ENCODE measurements around the gene GIGYF2.

The GIGYF2 gene

DNA sequence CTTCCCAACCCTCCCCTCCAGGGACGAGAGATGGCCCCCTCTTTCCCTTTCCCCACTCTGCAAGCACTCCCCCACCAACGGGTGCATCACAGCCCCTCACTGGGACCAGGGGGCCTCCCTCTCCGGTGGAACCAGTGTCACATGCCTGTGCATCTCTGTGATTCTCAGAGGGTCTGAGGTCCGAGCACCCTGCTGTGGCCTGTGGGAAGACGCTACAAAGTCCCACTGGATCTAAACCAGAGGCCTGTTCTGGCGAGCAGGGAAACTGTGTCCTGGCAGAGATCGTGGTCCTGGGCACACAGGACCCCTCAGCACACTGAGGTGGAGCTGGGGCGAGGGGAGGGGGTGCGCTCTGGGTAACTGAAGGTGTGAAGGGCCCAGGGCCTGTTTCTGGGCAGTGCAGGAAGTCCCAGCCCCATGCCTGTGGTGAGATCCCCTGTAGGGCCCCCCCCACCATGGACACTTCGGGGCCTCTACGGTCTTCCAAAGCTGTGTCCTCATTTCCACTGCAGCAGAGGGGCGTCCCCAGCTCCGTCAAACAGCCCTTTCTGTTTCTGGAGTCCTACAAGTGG, 180.9 kb downstream of the GIGYF2 start:
- DNase-seq (ENCODE audit: insufficient read length, low spot score), result no peak
- FAIRE-seq, result no peak

DNA sequence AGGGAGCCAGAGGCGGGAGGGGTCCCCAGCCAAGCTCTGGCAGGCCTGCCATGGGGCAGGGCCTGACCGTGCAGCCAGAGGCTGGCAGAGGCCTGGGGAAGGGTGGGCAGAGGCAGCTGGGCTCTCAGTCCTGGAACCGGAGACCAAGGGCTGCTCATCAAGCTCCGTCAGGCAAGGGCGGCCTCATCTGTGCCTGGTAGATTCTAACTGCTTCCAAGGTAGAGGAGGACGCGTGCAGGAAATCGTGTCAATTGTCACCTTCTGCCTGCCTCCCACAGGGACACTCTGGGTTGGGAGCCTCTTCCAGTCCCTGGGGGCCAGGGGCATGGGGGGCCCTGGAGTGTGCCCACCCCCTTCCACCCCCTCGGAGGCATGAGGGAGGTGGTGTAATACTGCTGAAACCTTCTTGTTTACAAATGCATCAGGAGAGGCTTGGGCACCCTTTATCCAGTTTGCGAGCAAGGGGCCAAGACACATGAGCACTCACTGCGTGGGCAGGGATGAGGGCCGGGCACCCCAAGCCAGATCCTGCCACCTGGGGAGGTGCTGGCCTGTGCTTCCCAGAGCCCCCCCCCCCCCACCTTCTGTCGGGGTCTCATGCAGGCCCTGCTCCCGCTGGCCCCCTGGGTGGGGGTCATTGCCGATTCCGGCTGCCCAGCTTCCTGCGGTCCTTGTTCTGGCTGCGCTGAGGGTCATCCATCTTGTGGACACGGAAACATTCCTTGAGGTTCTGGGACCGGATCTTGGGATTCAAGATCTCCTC, 181.9 kb downstream of the GIGYF2 start:
- FAIRE-seq, result no peak
- no peak for DNase-seq (ENCODE audit: insufficient read length, low spot score)

- FAIRE-seq (no peak), DNase-seq (ENCODE audit: insufficient read length, low spot score) (no peak)
Observed at GRCh38 chr2:232879618-232880494, 182.7 kb downstream of the GIGYF2 start.

GRCh38 chr2:232880764-232881351, 183.7 kb downstream of the GIGYF2 start:
- no peak for DNase-seq (ENCODE audit: insufficient read length, low spot score)
- no peak for FAIRE-seq

- no peak for FAIRE-seq
- DNase-seq (ENCODE audit: insufficient read length, low spot score), result no peak
Observed at GRCh38 chr2:232882085-232882484, 185.0 kb downstream of the GIGYF2 start.

GRCh38 chr2:232882505-232883115, 185.5 kb downstream of the GIGYF2 start:
- FAIRE-seq (no peak), DNase-seq (ENCODE audit: insufficient read length, low spot score) (no peak)

DNA sequence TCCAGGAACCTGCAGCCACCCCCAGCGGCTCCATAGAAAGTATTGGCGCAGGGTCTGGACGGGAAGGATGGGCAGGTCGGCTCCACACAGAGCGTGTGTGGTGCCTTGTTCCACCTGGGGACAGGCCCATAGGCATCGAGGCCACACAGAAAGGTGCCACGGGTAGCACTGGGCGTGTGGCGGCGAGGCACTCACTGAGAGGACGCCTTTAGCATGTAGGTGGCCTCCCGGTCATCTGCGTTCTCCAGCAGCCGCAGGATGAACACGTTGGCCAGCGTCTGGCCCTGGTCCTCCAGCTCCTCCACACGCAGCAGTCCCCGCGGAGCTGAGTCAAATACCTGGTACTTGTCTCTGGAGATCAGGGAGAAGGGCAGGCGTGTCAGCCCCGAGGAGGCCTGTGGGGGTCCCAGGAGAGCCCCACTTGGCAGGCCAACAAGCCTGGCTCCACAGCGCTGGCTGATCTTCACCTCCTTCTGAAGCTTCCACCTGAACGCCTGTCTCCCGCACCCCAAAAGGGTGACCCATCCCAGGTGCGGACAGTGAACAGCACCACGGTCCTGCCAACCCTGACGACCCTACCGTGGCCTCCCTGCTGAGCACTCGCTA, 186.1 kb downstream of the GIGYF2 start:
- DNase-seq (ENCODE audit: insufficient read length, low spot score) (no peak), FAIRE-seq (no peak)

DNA sequence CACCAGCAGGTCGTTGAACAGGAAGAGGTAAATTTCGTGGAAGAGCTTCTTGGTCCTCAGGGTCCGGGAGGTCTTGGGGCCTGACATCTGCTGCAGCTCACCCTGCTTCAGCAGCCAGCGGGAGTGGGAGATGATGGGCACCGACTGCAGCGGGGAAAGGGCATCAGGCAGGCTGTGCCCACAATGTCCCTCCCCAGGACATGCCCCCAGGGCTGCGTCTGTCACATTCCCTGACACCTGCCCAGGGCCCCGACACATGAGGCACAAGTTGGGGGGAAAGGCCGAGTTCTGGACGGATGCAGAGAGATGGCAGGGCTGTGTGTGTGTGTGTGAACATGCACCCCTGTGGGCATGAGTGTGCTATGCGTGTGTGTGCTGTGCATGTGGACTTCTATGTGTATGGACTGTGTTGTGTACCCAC, 186.9 kb downstream of the GIGYF2 start:
- DNase-seq (ENCODE audit: insufficient read length, low spot score) (no peak), FAIRE-seq (no peak)

DNA sequence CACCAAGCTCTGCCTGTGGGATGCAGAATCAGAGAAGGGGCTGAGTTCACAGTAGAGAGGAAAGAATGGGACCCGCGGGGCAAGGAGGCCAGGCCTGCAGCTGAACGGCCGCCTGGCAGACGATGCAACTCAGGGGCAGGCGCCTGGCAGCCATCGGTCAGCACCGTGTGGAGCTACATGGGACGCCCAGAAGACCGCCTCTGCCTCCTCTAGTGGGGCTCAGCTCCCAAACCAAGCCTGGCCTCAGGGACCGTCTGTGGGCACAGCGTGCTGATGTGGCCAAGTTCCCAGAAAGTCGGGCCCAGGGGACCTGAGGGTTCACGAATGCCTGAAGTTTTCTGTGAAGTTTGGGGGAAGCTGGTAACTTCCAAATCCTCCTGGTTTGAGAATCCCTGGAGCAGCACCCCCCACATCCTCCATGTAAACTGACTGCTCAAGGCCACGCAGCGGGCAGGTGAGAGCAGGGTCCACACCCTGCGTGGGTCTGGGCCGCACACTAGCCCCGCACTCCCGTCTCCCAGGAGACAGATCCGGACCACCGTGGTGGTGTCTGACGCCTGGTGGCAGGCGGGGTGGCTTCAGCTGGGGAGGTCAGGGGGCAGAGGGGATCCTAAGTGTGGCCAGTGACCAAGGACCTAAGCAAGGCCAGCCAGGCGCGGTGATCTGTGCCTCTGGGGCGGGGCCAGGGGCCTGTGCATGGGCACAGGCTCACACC, 187.6 kb downstream of the GIGYF2 start:
- no peak for FAIRE-seq
- no peak for DNase-seq (ENCODE audit: insufficient read length, low spot score)

DNA sequence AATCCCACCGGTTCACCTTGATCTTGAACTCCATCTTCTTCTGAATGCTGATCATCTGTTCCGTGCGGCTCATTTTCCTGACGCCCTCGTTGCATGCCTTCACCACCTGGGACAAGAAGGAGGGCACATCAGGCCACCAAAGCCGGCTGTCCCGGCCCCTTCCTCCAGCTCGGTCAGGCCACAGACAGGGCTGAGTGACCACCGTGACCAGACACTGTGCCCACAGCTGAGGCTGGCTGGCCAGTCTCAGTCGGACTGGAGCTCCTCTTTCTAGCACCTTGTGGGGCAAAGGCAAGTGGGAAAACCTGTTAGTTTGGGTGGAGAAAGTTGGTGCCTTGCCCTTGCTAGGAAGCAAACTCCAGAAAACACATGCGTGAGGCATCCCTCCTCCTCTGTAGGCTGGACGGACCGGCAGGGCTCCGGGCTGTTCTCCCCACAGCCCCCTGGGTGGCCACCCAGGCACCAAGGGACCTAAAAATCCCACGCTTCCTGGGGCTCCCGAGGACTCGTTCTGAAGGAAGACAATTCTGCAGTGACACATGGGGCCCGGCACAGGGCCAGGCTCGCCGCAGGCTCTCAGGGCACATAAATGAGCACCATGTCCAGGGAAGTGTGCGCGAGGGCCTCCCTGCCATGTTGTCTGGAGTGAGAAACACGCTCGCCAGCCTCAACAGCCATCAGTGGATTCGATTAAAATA, 188.3 kb downstream of the GIGYF2 start:
- DNase-seq (ENCODE audit: insufficient read length, low spot score), result no peak
- no peak for FAIRE-seq

GRCh38 chr2:232886176-232886575, 189.0 kb downstream of the GIGYF2 start:
- FAIRE-seq (no peak), DNase-seq (ENCODE audit: insufficient read length, low spot score) (no peak)

GRCh38 chr2:232886632-232887031, 189.5 kb downstream of the GIGYF2 start:
- FAIRE-seq (no peak), DNase-seq (ENCODE audit: insufficient read length, low spot score) (no peak)

- FAIRE-seq, result no peak
- DNase-seq (ENCODE audit: insufficient read length, low spot score), result no peak
Observed at GRCh38 chr2:232887171-232887850, 190.2 kb downstream of the GIGYF2 start.

- FAIRE-seq (no peak), DNase-seq (ENCODE audit: insufficient read length, low spot score) (no peak)
Observed at GRCh38 chr2:232888099-232888836, 191.1 kb downstream of the GIGYF2 start.

DNA sequence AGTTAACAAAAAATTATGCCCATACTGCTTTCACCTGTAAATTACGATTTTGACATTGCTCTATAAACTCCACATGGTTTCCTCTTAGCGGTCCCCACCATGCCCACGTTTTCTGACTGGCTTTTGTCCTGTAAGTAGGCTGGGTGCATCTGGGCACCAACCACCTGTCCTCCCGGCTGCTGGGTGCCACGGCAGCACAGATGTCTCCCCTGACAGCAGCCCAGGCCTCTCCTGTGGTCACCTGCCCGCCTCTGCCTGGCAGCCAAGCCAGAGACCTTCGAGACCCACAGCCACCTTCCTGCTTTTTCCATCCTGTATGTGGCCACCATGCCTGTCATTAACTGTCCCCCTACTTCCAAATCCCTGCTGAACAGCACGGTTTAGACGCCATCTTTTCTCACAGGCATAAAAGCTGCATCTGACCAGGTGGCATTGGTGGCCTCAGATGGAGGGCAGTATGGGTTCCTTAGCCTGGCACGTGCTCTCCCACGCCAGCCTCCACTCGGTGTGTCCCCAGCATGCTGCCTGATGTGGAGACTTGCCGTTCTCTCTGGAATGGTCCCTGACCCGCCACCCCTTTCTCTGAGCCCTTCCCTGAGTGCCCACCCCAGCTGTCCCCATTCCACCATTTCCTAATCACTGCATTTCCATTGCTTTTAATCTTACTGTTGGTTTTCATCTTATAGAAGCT, 191.9 kb downstream of the GIGYF2 start:
- no peak for FAIRE-seq

GRCh38 chr2:232889876-232890401, 192.8 kb downstream of the GIGYF2 start:
- FAIRE-seq, result no peak
- DNase-seq (ENCODE audit: insufficient read length, low spot score), result no peak

More for the DNA sequence above, 191.9 kb downstream of the GIGYF2 start:
- DNase-seq (ENCODE audit: insufficient read length, low spot score), result no peak

DNA sequence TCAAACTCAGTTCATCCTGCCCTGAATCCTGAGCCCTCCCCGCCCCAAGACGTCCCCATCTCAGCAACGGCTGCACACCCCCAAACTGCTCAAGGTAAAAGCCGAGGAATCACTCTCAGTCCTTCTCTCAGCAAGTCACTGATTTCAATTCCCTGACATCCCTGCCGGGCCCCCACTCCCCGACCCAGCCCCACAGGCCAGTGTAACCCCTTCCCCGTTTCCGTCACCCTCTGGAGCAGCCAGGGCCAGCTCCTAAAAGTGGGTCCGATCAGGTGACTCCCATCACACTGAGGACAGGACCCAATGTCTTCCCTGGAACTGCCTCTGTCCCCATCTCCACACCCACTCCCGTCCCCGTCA, 193.4 kb downstream of the GIGYF2 start:
- DNase-seq (ENCODE audit: insufficient read length, low spot score) (no peak), FAIRE-seq (no peak)

Measured in GM19239 (cell line).